Liver (tissue), 3 donors: ENCODE results near the gene HBG2.

Source experiments
- CTCF ChIP-seq: fragments of 150-350 bp; IDR thresholded peaks from 2 replicates; pipeline ENCODE4 v1.5.1; 2017; ENCODE audit warnings: improper control_type of control experiment, low read depth, low read length; ENCODE audit not compliant: missing input control
- EGR1 ChIP-seq, 2 donors: IDR thresholded peaks; 2 replicates each; pipeline ENCODE4 v1.6.1; 2016 to 2018; ENCODE audit warnings: antibody characterized with exemption in 2 of 2, low read depth in 2 of 2
- FOXA1 ChIP-seq: IDR thresholded peaks from 2 replicates; pipeline ENCODE4 v1.6.1; 2016; ENCODE audit warnings: antibody characterized with exemption
- GABPA ChIP-seq, 2 donors: IDR thresholded peaks in 1 of 2; conservative IDR thresholded peaks in 1 of 2; 2 replicates each; pipeline ENCODE4 v1.6.1; 2016; ENCODE audit warnings: antibody characterized with exemption in 2 of 2, mild to moderate bottlenecking in 1 of 2, moderate library complexity in 1 of 2
- HNF4A ChIP-seq, 2 donors: conservative IDR thresholded peaks; 2 replicates each; pipeline ENCODE4 v1.6.1; 2016; ENCODE audit warnings: antibody characterized with exemption in 2 of 2, mild to moderate bottlenecking in 2 of 2
- JUND ChIP-seq, 2 donors: IDR thresholded peaks; 2 replicates each; pipeline ENCODE4 v1.6.1; 2016; ENCODE audit warnings: antibody characterized with exemption in 2 of 2
- RAD21 ChIP-seq, 2 donors: IDR thresholded peaks; 2 replicates each; pipeline ENCODE4 v1.6.1; 2016; ENCODE audit warnings: antibody characterized with exemption in 2 of 2, mild to moderate bottlenecking in 2 of 2
- REST ChIP-seq: IDR thresholded peaks from 2 replicates; pipeline ENCODE4 v1.6.1; 2016; ENCODE audit warnings: antibody characterized with exemption, mild to moderate bottlenecking
- RXRA ChIP-seq, 2 donors: IDR thresholded peaks; 2 replicates each; pipeline ENCODE4 v1.6.1; 2017 to 2018; ENCODE audit warnings: antibody characterized with exemption in 2 of 2, mild to moderate bottlenecking in 1 of 2
- TAF1 ChIP-seq: conservative IDR thresholded peaks from 2 replicates; pipeline ENCODE4 v1.6.1; 2016; ENCODE audit warnings: antibody characterized with exemption, mild to moderate bottlenecking
- YY1 ChIP-seq: IDR thresholded peaks from 2 replicates; pipeline ENCODE4 v1.6.1; 2016; ENCODE audit warnings: antibody characterized with exemption, mild to moderate bottlenecking
- TF ChIP-seq, protein P1 (sequence below): IDR thresholded peaks from 2 replicates; pipeline ENCODE4 v1.6.1; 2016; ENCODE audit warnings: antibody characterized with exemption
- TF ChIP-seq, protein P2 (sequence below): IDR thresholded peaks from 2 replicates; pipeline ENCODE4 v1.6.1; 2016; ENCODE audit warnings: antibody characterized with exemption
- TF ChIP-seq, protein P3 (sequence below): IDR thresholded peaks from 2 replicates; pipeline ENCODE4 v1.6.1; 2016; ENCODE audit warnings: antibody characterized with exemption
- donor health status: healthy.
- donor health status: healthy.

GRCh38 chr11:5304046-5304445 lies 49.5 kb upstream of the HBG2 start:
- no peak for TF ChIP-seq EGR1 (IDR thresholded peaks at IDR 0.05; ENCODE audit: low read depth in 2 of 2)
- no peak for TF ChIP-seq CTCF
- TF ChIP-seq, protein P1, sequence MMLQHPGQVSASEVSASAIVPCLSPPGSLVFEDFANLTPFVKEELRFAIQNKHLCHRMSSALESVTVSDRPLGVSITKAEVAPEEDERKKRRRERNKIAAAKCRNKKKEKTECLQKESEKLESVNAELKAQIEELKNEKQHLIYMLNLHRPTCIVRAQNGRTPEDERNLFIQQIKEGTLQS: no peak
- TF ChIP-seq JUND (IDR thresholded peaks at IDR 0.05): no peak
- no peak for TF ChIP-seq TAF1
- TF ChIP-seq RAD21 (IDR thresholded peaks at IDR 0.05): no peak
- no peak for TF ChIP-seq REST
- no peak for TF ChIP-seq YY1
- TF ChIP-seq, protein P2, sequence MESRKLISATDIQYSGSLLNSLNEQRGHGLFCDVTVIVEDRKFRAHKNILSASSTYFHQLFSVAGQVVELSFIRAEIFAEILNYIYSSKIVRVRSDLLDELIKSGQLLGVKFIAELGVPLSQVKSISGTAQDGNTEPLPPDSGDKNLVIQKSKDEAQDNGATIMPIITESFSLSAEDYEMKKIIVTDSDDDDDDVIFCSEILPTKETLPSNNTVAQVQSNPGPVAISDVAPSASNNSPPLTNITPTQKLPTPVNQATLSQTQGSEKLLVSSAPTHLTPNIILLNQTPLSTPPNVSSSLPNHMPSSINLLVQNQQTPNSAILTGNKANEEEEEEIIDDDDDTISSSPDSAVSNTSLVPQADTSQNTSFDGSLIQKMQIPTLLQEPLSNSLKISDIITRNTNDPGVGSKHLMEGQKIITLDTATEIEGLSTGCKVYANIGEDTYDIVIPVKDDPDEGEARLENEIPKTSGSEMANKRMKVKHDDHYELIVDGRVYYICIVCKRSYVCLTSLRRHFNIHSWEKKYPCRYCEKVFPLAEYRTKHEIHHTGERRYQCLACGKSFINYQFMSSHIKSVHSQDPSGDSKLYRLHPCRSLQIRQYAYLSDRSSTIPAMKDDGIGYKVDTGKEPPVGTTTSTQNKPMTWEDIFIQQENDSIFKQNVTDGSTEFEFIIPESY: no peak
- no peak for TF ChIP-seq FOXA1
- no peak for TF ChIP-seq GABPA (IDR thresholded peaks at IDR 0.05 in 1 of 2, conservative IDR thresholded peaks at IDR 0.05 in 1 of 2)
- TF ChIP-seq HNF4A (conservative IDR thresholded peaks at IDR 0.05): no peak
- TF ChIP-seq, protein P3, sequence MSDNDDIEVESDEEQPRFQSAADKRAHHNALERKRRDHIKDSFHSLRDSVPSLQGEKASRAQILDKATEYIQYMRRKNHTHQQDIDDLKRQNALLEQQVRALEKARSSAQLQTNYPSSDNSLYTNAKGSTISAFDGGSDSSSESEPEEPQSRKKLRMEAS: no peak
- TF ChIP-seq RXRA (IDR thresholded peaks at IDR 0.05): no peak
